A673 (cell line): ENCODE results near the gene FOXN3.

Experiments used
- EZH2 ChIP-seq: fragments of 200-600 bp; sonication (generic); IDR thresholded peaks from 2 replicates; pipeline ENCODE4 v1.6.1; 2017; ENCODE audit warnings: borderline replicate concordance, low read depth, mild to moderate bottlenecking, mixed read lengths, antibody characterized with exemption, low read length; ENCODE audit not compliant: poor library complexity, severe bottlenecking
- TF ChIP-seq, protein P1 (sequence below): fragments of 300-800, 200-600 bp; sonication (generic); conservative IDR thresholded peaks from 2 replicates; pipeline ENCODE4 v1.5.1; 2017; ENCODE audit warnings: low read depth, mild to moderate bottlenecking, antibody characterized with exemption, low read length, moderate library complexity, mixed read lengths

DNA sequence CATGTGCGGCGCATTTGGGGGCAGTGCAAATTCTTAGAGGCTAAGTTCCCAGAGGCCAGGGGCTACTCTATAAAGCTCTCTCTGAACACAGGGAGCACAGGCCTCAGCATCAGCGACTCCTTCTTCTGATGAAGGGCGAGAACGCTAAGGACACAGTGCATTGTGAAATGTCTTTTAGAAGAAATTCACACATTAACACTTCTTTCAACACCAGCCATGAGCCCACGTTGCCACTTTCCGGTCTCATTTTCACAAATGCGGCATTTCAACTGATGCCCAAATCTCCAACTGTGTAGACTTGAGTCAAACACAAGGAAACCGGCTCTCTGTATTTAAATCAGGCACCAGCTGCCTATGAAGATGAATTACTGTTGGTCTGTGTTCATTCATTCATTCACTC, 162.0 kb downstream of the FOXN3 start:
- TF ChIP-seq, protein P1, sequence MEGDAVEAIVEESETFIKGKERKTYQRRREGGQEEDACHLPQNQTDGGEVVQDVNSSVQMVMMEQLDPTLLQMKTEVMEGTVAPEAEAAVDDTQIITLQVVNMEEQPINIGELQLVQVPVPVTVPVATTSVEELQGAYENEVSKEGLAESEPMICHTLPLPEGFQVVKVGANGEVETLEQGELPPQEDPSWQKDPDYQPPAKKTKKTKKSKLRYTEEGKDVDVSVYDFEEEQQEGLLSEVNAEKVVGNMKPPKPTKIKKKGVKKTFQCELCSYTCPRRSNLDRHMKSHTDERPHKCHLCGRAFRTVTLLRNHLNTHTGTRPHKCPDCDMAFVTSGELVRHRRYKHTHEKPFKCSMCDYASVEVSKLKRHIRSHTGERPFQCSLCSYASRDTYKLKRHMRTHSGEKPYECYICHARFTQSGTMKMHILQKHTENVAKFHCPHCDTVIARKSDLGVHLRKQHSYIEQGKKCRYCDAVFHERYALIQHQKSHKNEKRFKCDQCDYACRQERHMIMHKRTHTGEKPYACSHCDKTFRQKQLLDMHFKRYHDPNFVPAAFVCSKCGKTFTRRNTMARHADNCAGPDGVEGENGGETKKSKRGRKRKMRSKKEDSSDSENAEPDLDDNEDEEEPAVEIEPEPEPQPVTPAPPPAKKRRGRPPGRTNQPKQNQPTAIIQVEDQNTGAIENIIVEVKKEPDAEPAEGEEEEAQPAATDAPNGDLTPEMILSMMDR, result no peak
- no peak for TF ChIP-seq EZH2
